ENCODE measurements around the gene CERK.

DNA sequence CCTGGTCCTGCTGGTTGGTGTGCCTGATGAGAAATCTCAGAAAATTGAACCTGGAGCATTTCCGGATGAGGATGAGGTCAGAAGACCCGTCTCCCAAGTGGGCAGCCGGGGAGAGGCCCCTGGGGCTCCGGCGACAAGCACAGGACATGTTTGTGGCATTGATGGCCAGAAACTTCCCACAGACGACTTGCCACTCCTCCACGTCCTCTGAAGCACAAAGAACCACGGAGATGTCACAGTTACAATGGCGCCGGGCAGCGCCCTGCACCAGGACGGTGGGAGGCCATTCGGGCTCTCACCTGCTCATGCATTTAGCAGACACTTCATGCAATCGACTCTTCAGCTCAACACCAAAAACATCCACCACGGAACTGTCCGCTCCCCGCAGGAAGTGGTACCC, 46.5 kb downstream of the CERK start:
- no peak for TF ChIP-seq POLR2A (IDR thresholded peaks at IDR 0.05)
- TF ChIP-seq, protein P1, sequence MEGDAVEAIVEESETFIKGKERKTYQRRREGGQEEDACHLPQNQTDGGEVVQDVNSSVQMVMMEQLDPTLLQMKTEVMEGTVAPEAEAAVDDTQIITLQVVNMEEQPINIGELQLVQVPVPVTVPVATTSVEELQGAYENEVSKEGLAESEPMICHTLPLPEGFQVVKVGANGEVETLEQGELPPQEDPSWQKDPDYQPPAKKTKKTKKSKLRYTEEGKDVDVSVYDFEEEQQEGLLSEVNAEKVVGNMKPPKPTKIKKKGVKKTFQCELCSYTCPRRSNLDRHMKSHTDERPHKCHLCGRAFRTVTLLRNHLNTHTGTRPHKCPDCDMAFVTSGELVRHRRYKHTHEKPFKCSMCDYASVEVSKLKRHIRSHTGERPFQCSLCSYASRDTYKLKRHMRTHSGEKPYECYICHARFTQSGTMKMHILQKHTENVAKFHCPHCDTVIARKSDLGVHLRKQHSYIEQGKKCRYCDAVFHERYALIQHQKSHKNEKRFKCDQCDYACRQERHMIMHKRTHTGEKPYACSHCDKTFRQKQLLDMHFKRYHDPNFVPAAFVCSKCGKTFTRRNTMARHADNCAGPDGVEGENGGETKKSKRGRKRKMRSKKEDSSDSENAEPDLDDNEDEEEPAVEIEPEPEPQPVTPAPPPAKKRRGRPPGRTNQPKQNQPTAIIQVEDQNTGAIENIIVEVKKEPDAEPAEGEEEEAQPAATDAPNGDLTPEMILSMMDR (IDR thresholded peaks at IDR 0.05) = no peak
